Central memory CD8-positive, alpha-beta T cell (primary cell): ENCODE measurements around the gene CYP46A1.
A peak's percentile ranks its signal among the peaks of the same experiment; 100 is the strongest.

Source experiments
- ATAC-seq: fragments of 150-1000 bp; cut with Tn5 transposase; replicated peaks from 2 replicates; pipeline ENCODE4 v1.10.0; 2022; ENCODE audit warnings: mild to moderate bottlenecking, moderate FRiP score, moderate number of reproducible peaks; ENCODE audit not compliant: poor library complexity, severe bottlenecking; ENCODE audit errors: extremely low read depth
- DNase-seq, 2 donors: peaks; one replicate each; pipeline ENCODE4 v3.0.0; 2021; ENCODE audit warnings: low spot score in 2 of 2
- H3K27ac Mint-ChIP-seq: one replicate; pipeline ENCODE4 v1.8.0; 2022; ENCODE audit warnings: low read depth, mild to moderate bottlenecking, moderate library complexity, mixed read lengths
- H3K27me3 Mint-ChIP-seq: one replicate; pipeline ENCODE4 v1.8.0; 2022; ENCODE audit warnings: mixed read lengths
- H3K36me3 Mint-ChIP-seq: one replicate; pipeline ENCODE4 v1.8.0; 2022; ENCODE audit warnings: mild to moderate bottlenecking, moderate library complexity, mixed read lengths; ENCODE audit not compliant: insufficient read depth
- H3K4me1 Mint-ChIP-seq: one replicate; pipeline ENCODE4 v1.8.0; 2022; ENCODE audit warnings: mixed read lengths
- H3K4me3 Mint-ChIP-seq: one replicate; pipeline ENCODE4 v1.8.0; 2022; ENCODE audit warnings: mild to moderate bottlenecking, moderate library complexity, mixed read lengths
- H3K9me3 Mint-ChIP-seq: one replicate; pipeline ENCODE4 v1.8.0; 2022; ENCODE audit warnings: mixed read lengths

Gene CYP46A1

DNA sequence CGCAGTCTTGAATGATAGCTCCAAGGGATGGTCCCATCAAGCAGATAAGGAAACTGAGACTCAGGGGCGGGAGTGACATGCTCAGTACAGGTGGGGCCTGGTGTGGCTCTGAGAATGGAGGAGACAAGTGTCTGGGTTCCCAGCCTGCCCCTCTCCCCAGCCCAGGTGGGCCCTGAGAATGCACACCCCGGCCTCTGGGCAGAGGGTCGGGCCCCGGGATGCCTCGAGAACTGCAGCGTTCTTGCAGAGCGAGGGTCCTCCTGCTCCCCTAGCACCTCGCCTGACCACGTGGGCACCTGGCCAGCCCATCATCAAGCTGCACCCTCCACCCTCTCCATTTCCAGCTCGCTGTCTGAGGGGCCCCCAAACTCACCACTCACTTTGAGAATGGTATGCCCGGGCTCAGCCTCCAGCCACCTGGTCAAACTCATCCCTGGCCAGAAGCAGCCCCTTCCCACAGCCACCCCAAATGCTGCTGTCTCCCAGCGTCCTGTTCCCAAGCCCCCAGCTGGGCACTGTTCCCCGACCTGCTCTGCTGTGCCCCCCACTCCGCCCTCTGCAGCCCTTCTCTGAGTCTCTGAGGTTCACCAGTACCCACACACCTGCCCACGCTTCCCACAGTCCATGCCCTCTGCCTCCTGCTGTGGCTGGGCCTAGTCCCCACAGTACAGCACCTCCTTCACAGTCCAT is 44.3 kb downstream of the CYP46A1 start:
- ATAC-seq (no peak), DNase-seq (no peak)
- peaks cover 73% of the 10 kb centered on the region for H3K27me3 Mint-ChIP-seq
- no peak overlapping the region for H3K27ac Mint-ChIP-seq
- H3K9me3 Mint-ChIP-seq = no peaks in the 10 kb centered on the region
- no peaks in the 10 kb centered on the region for H3K4me1 Mint-ChIP-seq
- H3K4me3 Mint-ChIP-seq = no peak overlapping the region
- H3K36me3 Mint-ChIP-seq = no peaks in the 10 kb centered on the region

DNA sequence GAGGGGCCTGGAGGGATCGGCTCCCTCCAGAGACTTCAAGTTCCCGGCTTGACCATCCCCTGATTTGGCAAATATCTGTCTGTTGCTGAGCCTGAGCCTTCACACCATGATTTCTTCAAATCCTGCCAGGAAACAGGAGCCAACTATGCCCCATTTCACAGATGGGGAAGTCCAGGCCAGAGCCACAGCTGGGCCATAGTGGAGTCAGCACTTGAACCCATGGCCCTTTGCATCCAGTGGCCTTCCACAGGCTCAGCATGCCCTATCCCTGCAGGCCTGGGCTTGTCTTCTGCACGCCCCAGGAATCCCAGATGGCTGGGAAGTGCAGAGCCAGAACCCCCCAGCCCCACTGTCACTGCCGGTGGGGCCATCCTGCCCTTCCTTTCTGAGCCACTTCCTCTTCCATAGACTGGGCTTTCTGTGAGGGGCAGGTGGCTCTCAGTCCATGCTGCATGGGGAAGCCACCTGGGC is 44.9 kb downstream of the CYP46A1 start:
- Mint-ChIP-seq H3K36me3 (no peaks in the 10 kb centered on the region), H3K27me3 (peaks cover 76% of the 10 kb centered on the region), H3K4me3 (no peak overlapping the region), H3K27ac (no peak overlapping the region), H3K4me1 (no peaks in the 10 kb centered on the region), H3K9me3 (no peaks in the 10 kb centered on the region)
- no peak for ATAC-seq
- DNase-seq = no peak

DNA sequence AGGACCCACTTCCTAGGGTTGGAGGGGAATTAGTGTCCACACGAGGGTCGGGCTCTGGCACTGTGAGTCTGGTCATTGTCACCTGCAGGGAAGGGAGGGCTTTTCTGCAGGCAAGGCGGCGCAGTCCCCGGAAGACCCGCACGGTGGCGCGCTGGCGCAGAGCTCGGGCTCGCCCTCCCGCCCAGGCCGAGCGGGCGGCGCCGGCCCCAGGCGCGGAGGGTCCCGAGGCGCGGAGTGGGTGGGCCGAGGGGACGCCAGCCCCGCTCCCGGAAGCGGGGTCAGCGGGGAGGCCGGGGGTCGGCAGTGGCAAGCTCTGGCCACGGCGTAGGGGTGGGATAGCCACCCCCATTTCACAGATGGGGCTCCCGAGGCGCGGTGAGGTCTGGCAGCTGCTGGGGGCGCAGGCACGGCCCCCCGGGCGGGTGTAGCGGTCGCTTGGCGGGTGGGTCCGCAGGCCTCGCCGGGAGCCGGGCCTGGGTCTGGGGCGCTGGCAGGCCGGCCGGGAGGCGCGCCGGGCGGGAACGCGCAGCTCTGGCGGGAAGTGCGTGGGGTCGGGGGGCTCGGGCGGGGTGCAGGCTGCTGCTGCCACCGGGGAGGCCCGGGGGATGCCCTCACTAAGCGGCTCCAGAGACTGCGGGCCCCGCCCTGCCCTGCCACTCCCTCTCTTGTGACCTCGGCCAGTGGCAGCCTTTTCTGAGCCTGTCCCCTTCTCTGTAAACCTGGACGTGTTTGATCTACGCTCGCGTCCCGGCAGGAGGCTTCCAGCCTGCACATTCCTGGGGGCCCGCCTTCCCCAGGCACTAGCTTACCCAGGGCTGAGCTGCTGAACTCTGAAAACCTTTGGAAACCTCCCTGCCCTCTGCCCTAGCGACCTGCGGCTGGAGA is 46.1 kb downstream of the CYP46A1 start:
- Mint-ChIP-seq H3K4me1 (no peaks in the 10 kb centered on the region), H3K27me3 (peaks cover 78% of the 10 kb centered on the region), H3K9me3 (no peaks in the 10 kb centered on the region), H3K4me3 (peak overlapping the region; percentile 27), H3K36me3 (no peaks in the 10 kb centered on the region), H3K27ac (no peak overlapping the region)
- ATAC-seq (no peak), DNase-seq (peak; percentile 39 to 65)

DNA sequence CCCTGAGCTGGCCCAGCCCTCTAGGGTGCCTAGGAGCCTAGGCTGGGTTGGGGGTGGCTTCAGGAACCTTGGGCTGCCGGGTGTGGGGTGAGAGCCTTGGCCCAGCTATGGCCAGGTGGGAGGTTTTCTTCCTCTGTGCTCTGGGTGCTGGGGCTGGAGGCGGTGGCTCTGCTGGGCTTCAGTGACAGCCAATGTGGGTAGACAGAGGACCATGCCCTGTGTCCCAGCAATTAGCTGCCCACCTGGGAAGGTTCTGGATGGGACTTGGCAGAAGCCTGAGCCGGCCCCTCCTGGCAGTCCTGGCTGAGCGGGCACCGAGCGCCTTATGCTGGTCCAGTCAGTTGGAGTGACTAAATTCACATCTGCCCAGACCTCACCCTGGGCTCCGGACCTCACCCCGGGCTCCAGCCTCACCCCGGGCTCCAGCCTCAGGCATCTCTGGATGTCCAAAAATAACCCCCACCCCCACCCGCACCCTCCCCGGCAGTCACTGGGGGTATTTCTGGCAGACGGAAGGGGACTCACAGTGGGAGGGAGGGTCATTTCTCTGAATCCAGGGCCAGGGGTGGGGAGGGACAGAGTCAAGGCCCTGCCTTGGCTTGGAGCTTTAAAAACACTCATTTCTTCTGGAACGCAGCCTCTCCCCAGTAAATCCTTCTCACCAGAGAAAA is 46.9 kb downstream of the CYP46A1 start:
- Mint-ChIP-seq H3K36me3 (no peaks in the 10 kb centered on the region), H3K4me3 (peak overlapping the region; percentile 27), H3K27ac (no peak overlapping the region), H3K4me1 (no peaks in the 10 kb centered on the region), H3K9me3 (no peaks in the 10 kb centered on the region), H3K27me3 (peaks cover 78% of the 10 kb centered on the region)
- DNase-seq = no peak
- no peak for ATAC-seq

DNA sequence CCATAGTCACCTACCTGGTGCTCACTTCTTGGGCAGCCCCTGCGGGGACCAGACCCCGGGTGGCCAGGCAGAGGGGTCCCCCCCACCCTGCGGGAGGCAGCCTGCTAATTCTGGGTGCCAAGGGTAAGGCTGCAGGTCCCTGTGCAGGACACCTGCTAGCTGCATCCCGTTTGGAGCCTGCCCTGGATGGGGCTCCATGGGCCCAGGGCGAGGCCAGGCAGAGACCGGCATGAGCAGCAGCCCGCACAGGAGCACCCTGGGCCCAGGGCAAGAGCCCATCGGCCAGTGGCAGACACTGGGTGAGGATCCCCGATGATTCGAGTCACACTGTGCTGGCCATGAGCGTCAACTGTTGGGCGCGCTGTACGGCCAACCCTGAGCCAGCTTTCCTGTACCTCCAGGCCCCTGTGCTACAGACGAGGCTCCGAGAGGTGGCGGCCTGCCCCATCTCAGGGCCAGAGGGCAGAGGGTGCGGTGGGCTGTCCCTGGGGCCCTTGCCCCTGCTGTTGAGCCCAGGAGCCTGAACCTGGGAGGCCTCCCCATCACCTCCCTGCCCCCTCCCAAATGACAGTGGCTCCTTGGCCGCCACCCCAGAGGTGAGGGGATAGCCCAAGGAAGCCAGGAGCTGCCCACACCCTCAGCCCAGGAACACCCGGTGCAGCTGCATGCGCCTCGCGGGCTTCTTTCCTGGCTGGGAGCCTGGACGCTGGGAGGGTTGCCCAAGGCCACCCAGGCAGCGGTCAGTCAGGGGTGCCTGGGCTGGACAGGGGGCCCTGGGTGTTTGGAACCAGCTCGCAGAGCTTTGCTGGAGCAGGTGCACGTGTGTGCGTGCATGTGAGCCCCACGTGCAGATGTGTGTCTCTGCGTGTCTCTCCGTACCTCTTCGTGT is 47.7 kb downstream of the CYP46A1 start:
- no peaks in the 10 kb centered on the region for H3K4me1 Mint-ChIP-seq
- H3K36me3 Mint-ChIP-seq = no peaks in the 10 kb centered on the region
- ATAC-seq = no peak
- DNase-seq = no peak
- no peak overlapping the region for H3K27ac Mint-ChIP-seq
- no peak overlapping the region for H3K4me3 Mint-ChIP-seq
- no peaks in the 10 kb centered on the region for H3K9me3 Mint-ChIP-seq
- peaks cover 81% of the 10 kb centered on the region for H3K27me3 Mint-ChIP-seq

DNA sequence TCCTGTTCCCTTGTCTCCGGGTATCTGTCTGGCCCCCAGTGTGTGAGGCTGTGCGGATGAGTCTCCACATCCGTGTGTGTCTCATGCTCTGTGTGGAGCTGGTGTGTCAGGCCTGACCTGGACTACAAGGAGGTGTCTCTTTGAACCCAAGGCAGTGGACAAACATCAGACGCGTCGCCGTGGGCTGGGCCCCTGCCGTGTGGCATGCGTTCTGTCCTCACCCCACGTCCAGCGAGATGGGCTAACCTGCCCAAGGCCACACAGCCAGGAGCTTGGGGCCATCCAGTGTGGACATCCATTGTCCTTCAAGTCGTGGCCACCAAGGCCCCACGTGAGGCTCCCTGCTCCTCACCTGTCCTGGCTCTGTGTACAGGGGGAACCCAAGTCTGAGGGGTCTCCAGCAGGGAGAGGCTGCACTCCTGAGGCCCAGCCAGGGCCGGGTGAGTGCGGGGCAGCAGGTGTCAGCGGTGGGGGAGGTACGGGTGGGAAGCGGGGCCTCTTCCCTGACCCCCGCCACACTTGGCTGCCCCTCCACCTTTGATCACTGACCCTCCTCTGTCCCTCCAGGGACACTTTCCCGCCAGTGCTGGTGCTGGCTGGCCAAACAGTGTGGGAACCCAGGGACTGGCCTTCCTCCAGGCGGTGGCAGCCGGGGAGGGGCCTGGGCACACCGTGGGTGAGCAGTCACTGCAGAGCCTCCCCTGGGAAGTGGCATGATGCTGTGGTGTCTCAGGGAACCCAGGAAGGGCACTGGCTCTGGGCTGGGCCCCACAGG is 48.5 kb downstream of the CYP46A1 start:
- H3K9me3 Mint-ChIP-seq = no peaks in the 10 kb centered on the region
- H3K4me1 Mint-ChIP-seq = no peaks in the 10 kb centered on the region
- H3K4me3 Mint-ChIP-seq = no peak overlapping the region
- no peaks in the 10 kb centered on the region for H3K36me3 Mint-ChIP-seq
- H3K27ac Mint-ChIP-seq = no peak overlapping the region
- ATAC-seq (no peak), DNase-seq (no peak)
- peaks cover 80% of the 10 kb centered on the region for H3K27me3 Mint-ChIP-seq

DNA sequence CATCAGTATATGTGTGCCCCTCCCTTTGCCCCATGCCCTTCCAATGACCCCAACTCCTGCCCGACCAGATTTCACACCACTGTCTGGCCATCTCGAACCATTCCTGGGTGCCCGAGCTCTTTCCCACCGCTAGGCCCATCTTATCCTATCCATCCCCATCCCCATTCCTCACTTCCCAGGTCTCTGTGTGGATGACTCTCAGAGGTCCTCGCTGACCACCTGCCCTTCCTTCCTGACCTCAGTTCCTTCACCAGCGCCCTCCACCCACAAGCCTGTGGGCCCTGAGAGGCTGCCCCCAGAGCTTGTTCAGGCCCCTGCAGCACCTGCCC is 49.1 kb downstream of the CYP46A1 start:
- peaks cover 75% of the 10 kb centered on the region for H3K27me3 Mint-ChIP-seq
- H3K4me1 Mint-ChIP-seq = no peaks in the 10 kb centered on the region
- H3K36me3 Mint-ChIP-seq = no peaks in the 10 kb centered on the region
- no peak for DNase-seq
- no peak overlapping the region for H3K27ac Mint-ChIP-seq
- no peak for ATAC-seq
- no peaks in the 10 kb centered on the region for H3K9me3 Mint-ChIP-seq
- no peak overlapping the region for H3K4me3 Mint-ChIP-seq

DNA sequence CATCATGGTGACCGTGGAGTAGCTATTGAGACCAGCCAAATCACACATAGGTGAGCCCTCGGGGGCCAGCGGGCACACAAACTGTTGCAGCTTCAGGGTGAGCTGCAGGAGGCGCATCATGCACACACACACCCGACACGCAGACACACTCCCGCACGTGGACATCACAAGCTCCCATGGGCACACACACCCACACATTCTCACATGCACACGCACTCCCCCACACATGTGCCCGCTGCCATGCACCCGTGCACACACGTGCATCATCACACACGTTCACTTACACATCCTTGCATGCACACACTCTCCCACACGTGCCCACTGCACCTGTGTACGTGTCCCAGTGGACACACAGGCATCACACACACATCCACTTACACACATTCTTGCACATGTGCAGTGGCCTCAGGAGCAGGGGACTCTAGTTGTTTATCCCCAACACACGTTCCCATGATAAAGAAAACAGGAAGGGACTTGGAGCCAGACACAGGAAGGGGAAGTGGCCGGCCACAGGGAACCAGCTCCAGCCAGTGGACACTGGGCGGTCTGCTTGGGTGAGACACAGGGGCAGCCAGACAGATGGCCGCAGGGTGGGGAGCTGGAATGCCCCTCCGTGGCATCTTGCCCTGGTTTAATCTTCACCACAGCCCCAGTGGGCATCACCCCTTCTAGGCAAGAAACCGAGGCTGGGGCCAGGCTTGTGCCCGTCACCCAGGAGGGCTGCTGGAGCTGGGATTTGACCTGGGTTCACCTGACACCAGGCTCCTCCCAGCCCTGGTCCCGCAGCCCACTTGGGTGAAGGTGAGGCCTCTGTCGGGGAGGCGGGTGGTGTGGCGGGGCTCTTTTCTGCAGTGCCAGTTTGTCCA is 49.7 kb downstream of the CYP46A1 start:
- H3K27me3 Mint-ChIP-seq = peaks cover 73% of the 10 kb centered on the region
- ATAC-seq = no peak
- no peak for DNase-seq
- H3K4me3 Mint-ChIP-seq = no peak overlapping the region
- H3K27ac Mint-ChIP-seq = no peak overlapping the region
- H3K36me3 Mint-ChIP-seq = peaks cover 1% of the 10 kb centered on the region
- H3K9me3 Mint-ChIP-seq = no peaks in the 10 kb centered on the region
- H3K4me1 Mint-ChIP-seq = no peaks in the 10 kb centered on the region

DNA sequence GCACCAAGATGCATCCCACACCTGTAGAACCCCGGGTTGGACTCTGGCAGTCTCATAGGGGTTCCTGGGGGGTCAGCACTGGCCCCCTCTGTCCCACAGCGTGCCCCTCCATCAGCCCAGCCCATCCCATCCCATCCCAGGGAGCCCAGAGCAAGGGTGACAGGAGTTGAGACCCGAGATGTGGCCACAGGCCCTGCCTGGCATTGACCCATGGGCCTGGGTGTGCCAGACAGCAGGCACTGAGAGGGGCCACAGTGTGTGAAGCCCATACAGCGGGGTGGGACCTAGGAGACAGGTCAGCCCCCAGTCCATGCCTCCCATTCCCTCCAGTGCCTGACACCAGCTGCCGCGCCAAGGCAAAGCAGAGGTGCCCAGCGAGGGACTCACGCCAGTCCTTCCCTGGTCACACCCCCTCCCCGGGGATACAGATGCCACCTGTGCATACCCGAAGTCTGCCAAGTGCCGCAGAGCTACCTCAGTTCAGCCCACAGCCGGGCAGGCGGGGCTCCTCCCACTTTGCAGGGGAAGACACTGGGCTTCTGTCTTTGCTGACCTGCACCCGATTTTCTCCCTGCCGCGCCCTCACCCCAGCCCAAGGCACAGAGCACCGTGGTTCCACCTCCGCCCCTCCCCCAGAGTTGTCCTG is 50.4 kb downstream of the CYP46A1 start:
- no peaks in the 10 kb centered on the region for H3K4me1 Mint-ChIP-seq
- H3K36me3 Mint-ChIP-seq = peaks cover 2% of the 10 kb centered on the region
- DNase-seq (no peak), ATAC-seq (no peak)
- no peak overlapping the region for H3K27ac Mint-ChIP-seq
- H3K27me3 Mint-ChIP-seq = peaks cover 73% of the 10 kb centered on the region
- no peak overlapping the region for H3K4me3 Mint-ChIP-seq
- H3K9me3 Mint-ChIP-seq = no peaks in the 10 kb centered on the region

DNA sequence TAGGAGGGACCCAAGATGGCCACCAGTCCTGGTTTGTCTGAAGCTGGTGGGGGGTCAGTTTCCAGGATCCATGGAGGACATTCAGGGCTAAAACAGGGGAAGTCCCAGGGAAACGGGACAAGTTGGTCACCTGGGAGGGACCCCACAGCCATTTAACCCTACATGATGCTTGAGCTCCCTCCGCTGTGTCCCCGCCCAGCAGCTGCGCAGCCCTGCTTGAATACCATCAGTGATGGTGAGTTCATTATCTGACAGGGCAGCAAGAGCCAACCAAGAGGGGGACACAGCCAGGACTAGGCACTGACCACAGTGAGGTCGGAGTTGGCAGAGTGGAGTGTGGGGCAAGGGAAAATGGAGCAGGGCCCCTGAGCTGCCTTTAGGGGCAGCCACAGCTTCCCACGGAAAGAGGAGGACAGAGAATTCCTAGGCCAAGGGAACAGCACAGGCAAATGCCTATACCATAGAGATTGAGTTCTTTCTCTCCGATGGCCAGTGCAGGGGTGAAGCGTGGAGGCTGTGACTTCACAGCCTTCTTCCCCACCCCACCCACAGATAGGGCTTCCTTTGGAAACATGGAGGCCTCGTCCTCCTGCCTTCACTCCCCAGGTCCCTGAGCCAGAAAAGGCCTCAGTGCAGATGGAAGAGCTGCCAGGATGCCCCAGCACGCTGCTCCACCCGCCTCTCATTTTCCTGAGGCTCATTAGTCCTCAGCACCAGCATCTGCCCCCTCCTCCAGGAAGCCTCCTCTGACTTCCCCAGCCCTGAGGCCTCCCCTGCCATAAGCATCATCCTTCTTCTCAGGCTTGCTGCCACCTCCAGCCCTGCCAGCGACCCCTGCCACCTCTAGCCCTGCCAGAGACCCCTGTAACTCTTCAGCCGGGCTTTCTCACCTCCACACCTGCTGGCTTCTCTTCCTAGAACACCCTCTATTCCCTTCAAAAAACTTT is 51.4 kb downstream of the CYP46A1 start:
- Mint-ChIP-seq H3K27me3 (peaks cover 80% of the 10 kb centered on the region), H3K36me3 (peaks cover 2% of the 10 kb centered on the region)
- ATAC-seq = no peak

More for the DNA sequence above, 51.4 kb downstream of the CYP46A1 start:
- Mint-ChIP-seq H3K4me3 (no peak overlapping the region), H3K27ac (no peak overlapping the region), H3K4me1 (no peaks in the 10 kb centered on the region), H3K9me3 (no peaks in the 10 kb centered on the region)
- no peak for DNase-seq
